ENCODE results near the gene WDR20.
"Not testable (repeated sequence)": the region's sequence is repeated elsewhere in the genome, so short reads cannot be mapped to it uniquely, and the experiment has no call there.

GRCh38 chr14:102134021-102134420, 5.7 kb upstream of the WDR20 start:
- TF ChIP-seq CTCF, POLR2A (IDR thresholded peaks at IDR 0.05): not testable (repeated sequence)
